Measurements from ENCODE around the gene OLR1.

Gene OLR1

DNA sequence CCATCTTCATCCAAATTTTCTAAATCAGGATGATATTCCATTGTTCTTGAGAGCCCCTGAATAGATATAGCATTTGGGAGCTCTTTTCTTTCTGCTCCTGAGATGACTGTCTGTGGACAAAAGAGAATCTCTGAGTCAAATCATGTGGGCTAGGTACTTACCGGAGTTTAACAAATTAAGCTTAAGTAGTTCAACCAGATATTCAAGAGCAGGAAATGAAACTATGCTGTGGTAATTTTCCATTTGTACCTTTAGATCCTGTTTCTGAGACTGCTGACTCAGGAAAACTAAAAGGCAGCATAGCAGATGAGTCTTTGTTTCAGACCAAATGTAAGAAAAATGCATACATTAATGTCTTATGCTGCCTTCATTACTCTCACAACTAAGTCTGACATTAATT lies 41.9 kb downstream of the OLR1 start, which contains the start of gene CLEC7A:
TSS of gene CLEC7A (minus strand) at position 158 of the 400 bp plus-strand sequence. CDS start at position 41, 117 bp downstream.
- peak; percentile 43 for DNase-seq (ENCODE audit: low spot score)

DNA sequence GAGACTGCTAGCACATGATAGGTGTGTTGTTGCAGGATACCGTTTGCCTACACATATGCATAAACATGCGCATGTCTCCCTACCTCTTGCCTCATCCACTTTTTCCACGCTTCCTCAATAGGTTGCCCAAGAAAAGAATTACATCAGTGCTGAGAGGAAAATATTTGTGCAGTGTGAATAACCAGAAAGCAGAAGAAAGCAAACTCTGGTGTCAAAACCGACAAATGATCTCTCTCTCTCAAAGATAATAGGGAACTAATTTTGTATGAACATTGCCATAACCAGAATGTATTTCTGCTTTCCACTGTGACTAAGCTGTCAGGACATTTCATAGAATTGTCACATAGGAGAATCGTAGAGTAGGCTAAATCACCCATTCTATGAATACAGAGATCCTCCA lies 43.2 kb downstream of the OLR1 start:
- TF ChIP-seq, protein P1, sequence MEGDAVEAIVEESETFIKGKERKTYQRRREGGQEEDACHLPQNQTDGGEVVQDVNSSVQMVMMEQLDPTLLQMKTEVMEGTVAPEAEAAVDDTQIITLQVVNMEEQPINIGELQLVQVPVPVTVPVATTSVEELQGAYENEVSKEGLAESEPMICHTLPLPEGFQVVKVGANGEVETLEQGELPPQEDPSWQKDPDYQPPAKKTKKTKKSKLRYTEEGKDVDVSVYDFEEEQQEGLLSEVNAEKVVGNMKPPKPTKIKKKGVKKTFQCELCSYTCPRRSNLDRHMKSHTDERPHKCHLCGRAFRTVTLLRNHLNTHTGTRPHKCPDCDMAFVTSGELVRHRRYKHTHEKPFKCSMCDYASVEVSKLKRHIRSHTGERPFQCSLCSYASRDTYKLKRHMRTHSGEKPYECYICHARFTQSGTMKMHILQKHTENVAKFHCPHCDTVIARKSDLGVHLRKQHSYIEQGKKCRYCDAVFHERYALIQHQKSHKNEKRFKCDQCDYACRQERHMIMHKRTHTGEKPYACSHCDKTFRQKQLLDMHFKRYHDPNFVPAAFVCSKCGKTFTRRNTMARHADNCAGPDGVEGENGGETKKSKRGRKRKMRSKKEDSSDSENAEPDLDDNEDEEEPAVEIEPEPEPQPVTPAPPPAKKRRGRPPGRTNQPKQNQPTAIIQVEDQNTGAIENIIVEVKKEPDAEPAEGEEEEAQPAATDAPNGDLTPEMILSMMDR (IDR thresholded peaks at IDR 0.05; ENCODE audit: extremely low read depth, missing control alignments): no peak
- no peak for DNase-seq (ENCODE audit: low spot score)

More for the DNA sequence above, 41.9 kb downstream of the OLR1 start, which contains the start of gene CLEC7A:
- TF ChIP-seq, protein P1 (IDR thresholded peaks at IDR 0.05; ENCODE audit: extremely low read depth, missing control alignments): no peak

DNA sequence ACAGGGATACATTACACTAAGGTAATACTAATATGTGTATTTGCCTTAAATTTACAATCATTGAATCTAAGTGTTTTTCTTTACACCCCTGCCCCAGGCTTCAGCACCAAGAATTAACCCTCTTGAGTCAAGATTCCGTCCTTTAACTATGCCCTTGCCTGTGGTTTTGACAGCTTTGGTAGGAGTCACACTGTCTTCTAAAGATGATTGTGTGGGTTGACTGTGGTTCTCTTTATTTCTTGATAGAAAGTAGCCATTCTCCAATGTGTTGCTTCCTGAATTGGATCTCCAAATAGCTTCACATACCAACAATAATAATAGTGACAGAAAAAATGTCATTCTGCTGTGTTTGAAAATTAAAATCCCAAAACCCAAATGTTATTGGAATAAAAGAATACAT lies 45.5 kb downstream of the OLR1 start:
- DNase-seq (ENCODE audit: low spot score): no peak
- TF ChIP-seq, protein P1 (IDR thresholded peaks at IDR 0.05; ENCODE audit: extremely low read depth, missing control alignments): no peak

DNA sequence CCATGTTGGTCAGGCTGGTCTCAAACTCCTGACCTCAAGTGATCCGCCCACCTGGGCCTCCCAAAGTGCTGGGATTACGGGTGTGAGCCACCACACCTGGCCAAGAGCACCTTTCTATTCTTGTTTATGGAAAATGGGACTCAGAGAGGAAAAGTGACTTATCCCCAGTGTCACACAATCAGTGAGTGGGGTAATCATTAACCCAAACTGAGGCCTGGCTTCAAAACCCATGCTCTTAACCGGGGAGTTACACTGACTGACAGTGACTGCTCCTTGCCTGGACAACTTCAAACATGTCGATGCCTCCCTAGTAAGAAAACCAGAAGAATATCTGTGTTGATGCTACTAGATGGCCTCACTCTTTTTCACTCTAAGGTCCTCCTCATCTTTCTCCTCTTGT lies 49.2 kb downstream of the OLR1 start:
- TF ChIP-seq, protein P1 (IDR thresholded peaks at IDR 0.05; ENCODE audit: extremely low read depth, missing control alignments): no peak
- no peak for DNase-seq (ENCODE audit: low spot score)

DNA sequence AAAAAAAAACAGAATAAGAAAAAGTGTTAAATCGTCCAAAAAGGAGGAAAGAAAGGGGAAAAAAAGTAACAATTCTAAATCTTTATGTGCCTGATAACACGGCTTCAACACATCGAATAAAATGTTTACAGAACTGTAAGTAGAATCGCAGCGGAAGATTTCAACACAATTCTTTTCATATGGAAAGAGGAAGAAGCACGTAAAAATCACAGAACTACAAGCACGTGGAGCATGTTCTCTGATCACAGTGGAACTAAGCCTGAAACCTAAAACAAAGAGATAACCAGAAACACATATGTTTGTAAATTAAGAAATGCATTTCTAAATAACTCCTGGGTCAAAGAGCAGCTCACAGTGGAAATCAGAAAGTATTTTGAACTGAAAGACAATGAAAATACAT lies 50.7 kb downstream of the OLR1 start:
- TF ChIP-seq, protein P1 (IDR thresholded peaks at IDR 0.05; ENCODE audit: extremely low read depth, missing control alignments): no peak
- no peak for DNase-seq (ENCODE audit: low spot score)

DNA sequence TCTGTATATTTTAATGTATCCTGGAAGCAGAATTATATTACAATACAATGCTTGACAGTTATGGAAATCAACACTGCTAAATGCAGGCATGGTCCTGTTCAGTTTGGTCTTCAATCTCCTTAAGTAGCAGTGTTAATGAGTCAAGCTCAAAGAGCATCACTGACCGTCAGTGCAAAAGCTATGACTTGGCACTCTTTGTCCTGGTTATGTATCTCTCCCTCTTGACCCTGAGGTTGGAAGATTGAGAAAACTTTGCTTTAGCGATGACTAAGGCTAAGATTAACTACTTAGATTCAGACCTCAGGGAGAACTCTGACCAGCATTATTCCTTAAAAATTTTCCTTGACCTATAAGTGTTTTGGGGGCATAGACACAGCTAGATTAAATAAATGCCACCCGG lies 52.9 kb downstream of the OLR1 start:
- TF ChIP-seq, protein P1 (IDR thresholded peaks at IDR 0.05; ENCODE audit: extremely low read depth, missing control alignments): no peak
- no peak for DNase-seq (ENCODE audit: low spot score)

DNA sequence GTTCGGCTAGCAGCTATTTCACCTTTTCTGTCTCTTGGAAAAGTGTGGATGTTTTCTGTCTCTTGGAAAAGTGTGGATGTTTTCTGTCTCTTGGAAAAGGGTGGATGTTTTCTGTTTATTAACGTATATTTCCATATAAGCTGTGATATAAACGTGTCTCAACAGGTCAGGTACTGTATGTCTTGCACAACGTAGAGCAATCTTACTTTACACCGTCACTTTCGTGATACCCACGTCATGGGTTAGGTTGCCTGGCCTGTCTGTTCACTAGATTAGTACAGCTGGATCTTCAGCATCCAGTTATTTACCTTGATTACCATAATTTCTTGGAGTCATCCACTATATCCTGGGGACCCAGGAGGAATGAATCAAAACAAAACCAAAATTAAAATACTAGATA lies 56.0 kb downstream of the OLR1 start:
- TF ChIP-seq, protein P1 (IDR thresholded peaks at IDR 0.05; ENCODE audit: extremely low read depth, missing control alignments): no peak

More for the DNA sequence above, 56.0 kb downstream of the OLR1 start:
- no peak for DNase-seq (ENCODE audit: low spot score)
